ENCODE results near the gene EDAR. TPM values are rescaled to one million over a fixed set of nuclear protein-coding genes. Genes with fewer than 3 reads are reported as not detected.

EDAR gene
- total RNA-seq, 2 donors from 2014 or later: 0.69 to 1.1 TPM

DNA sequence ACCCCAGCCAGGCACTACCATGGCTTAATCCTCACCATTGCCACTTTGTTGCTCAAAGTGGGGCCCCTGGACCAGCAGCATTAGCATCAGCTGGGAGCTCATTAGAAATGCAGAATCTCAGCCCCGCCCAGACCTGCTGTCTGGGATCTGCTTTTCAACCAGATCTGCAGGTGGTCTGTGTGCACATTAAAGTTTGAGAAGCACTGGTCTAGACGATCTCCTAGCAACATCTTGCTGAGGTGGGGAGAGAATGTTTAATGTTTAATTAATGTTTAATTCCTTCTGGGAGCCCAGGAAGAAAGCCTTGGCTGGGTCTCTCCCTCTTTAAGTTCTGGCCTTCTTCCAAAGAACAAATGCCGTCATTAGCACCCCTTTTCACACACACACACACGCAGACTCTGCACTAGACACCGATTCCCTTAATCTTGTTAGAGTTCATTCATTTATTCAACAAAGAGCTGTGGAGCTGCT, 53.7 kb downstream of the EDAR start:
- intact Hi-C loops (cut with DNase I): no loop called here
- peak overlapping the region in 1 of 2 donors; percentile 36 for H3K9ac ChIP-seq (ENCODE audit: low read depth in 2 of 2, low read length in 2 of 2)
- no peak overlapping the region for H3K4me3 ChIP-seq
- H3K27ac ChIP-seq: no peak overlapping the region
- no peaks in the 10 kb centered on the region for H3K36me3 ChIP-seq
- no peaks in the 10 kb centered on the region for H3K27me3 ChIP-seq
- peaks cover 3% of the 10 kb centered on the region for H3K4me1 ChIP-seq
- DNase-seq: no peak
- H3K9me3 ChIP-seq: no peaks in the 10 kb centered on the region
- TF ChIP-seq, protein P1, sequence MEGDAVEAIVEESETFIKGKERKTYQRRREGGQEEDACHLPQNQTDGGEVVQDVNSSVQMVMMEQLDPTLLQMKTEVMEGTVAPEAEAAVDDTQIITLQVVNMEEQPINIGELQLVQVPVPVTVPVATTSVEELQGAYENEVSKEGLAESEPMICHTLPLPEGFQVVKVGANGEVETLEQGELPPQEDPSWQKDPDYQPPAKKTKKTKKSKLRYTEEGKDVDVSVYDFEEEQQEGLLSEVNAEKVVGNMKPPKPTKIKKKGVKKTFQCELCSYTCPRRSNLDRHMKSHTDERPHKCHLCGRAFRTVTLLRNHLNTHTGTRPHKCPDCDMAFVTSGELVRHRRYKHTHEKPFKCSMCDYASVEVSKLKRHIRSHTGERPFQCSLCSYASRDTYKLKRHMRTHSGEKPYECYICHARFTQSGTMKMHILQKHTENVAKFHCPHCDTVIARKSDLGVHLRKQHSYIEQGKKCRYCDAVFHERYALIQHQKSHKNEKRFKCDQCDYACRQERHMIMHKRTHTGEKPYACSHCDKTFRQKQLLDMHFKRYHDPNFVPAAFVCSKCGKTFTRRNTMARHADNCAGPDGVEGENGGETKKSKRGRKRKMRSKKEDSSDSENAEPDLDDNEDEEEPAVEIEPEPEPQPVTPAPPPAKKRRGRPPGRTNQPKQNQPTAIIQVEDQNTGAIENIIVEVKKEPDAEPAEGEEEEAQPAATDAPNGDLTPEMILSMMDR (IDR thresholded peaks at IDR 0.05): no peak

DNA sequence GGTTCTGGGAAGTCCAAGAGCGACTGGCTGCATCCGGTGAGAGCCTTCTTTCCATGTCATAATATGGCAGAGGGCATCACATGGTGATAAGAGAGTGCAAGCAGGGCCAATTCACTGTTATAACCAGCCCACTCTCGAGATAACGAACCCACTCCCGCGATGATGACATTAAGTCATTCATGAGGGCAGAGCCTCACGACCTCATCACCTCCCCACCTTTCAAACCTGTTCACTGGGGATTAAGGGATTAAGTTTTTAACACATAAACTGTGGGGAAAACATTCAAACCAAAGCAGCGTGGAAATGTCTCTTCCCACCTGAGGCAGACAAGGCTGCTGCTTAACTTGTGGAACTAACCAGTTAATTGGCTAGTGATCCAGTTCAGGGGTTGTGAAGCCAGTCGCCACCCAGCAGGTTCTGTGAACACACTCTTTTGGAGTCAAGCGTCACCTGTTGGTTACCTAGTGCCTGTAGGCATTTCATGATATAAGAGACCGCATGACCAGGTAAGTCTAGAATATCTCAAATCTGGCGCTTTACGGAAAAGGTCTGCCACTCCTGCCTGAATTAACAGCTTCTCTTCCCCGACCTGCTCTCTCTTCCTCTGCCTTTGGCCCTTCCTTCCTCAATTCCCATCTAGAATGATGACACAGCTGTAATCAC, 54.3 kb downstream of the EDAR start:
- no peaks in the 10 kb centered on the region for H3K36me3 ChIP-seq
- no peak overlapping the region for H3K27ac ChIP-seq

DNA sequence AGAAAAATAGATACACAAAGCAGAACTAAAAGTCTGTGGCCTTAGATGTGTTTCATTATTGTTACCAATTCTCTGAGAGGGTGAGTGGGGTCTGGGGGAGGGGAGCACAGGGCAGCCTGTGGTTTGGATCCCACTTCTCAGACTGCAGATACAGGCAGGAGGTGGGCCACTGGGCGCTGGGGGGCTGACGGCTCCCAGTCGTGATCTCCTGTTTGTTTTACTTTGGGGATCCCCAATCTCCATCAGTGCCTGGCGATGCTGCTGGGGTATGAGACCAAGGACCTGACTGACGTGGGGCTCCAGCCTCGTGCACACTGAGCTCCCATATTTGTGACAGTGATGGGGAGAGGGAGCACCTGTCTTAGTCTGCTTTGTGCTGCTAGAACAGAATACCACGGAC, 54.9 kb downstream of the EDAR start:
- peak overlapping the region in 1 of 2 donors; percentile 36 for H3K9ac ChIP-seq (ENCODE audit: low read depth in 2 of 2, low read length in 2 of 2)
- H3K27me3 ChIP-seq: no peaks in the 10 kb centered on the region
- H3K36me3 ChIP-seq: no peaks in the 10 kb centered on the region
- DNase-seq: no peak
- no peak overlapping the region for H3K4me3 ChIP-seq
- TF ChIP-seq, protein P1 (IDR thresholded peaks at IDR 0.05): no peak
- no peaks in the 10 kb centered on the region for H3K9me3 ChIP-seq
- intact Hi-C loops (cut with DNase I): no loop called here
- H3K4me1 ChIP-seq: peaks cover 3% of the 10 kb centered on the region
- no peak overlapping the region for H3K27ac ChIP-seq

More for the DNA sequence above, 54.3 kb downstream of the EDAR start:
- no peak for DNase-seq
- TF ChIP-seq, protein P1 (IDR thresholded peaks at IDR 0.05): no peak
- Histone ChIP-seq H3K27me3 (no peaks in the 10 kb centered on the region), H3K9ac (ENCODE audit: low read depth in 2 of 2, low read length in 2 of 2) (peak overlapping the region in 1 of 2 donors; percentile 36), H3K4me1 (peaks cover 3% of the 10 kb centered on the region), H3K9me3 (no peaks in the 10 kb centered on the region), H3K4me3 (no peak overlapping the region)
- intact Hi-C loops (cut with DNase I): no loop called here

DNA sequence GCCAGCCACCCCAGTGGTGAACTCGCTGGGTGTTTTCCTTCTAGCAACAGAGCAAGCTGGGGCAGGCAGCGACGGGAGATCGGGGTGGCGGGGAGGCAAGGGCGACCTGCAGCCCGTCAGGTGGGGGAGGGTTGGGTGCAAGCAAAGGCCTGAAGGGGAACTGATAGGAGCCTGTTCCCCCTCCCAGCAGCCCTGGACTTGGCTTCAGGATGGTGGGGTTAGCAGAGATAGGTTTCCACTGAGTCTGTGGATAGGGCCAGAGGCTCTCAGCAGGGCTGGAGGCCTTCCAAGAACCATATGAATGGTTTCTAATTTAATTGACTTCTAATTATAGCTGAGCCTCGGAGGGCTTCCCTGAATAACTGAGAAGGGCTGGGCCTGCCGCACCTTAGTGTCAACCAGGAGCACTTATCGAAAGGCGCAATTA, 55.3 kb downstream of the EDAR start:
- peak; percentile 47 for DNase-seq
- Histone ChIP-seq H3K4me3 (no peak overlapping the region), H3K9ac (ENCODE audit: low read depth in 2 of 2, low read length in 2 of 2) (peak overlapping the region in 1 of 2 donors; percentile 36), H3K36me3 (no peaks in the 10 kb centered on the region), H3K9me3 (no peaks in the 10 kb centered on the region), H3K27ac (no peak overlapping the region), H3K27me3 (no peaks in the 10 kb centered on the region), H3K4me1 (peaks cover 3% of the 10 kb centered on the region)
- intact Hi-C loops (cut with DNase I): no loop called here
- TF ChIP-seq, protein P1 (IDR thresholded peaks at IDR 0.05): no peak

DNA sequence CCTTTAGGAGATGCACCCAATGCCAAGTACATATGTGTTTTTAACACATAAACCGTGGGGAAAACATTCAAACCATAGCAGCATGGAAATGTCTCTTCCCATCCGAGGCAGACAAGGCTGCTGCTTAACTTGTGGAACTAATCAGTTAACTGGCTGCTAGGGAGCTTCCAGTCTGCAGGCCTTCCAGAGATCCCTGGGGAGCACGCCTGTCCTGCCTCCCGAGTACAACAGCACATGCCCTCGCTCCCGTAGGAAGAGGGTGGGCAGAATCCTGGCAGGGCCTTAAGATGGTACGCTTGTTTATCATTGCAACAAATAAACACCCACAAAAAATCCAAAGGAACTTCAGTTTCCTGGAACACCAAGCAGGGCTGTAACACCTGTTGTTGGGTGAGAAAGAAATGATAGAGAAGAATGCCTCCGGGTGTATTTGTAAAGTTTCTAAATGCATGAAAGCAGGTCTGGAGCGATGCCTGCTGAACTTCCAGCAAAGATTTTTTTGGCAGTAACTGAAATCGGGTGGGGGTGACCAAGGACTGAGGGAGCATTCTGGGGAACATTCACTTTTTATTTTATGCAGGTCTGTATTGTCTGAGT, 56.2 kb downstream of the EDAR start:
- intact Hi-C loops (cut with DNase I): no loop called here
- Histone ChIP-seq H3K9me3 (no peaks in the 10 kb centered on the region), H3K27me3 (no peaks in the 10 kb centered on the region), H3K36me3 (no peaks in the 10 kb centered on the region), H3K27ac (no peak overlapping the region), H3K4me3 (no peak overlapping the region), H3K9ac (ENCODE audit: low read depth in 2 of 2, low read length in 2 of 2) (no peak overlapping the region), H3K4me1 (peaks cover 3% of the 10 kb centered on the region)
- TF ChIP-seq, protein P1 (IDR thresholded peaks at IDR 0.05): no peak
- DNase-seq: no peak
